GM12892 (cell line): Measurements from ENCODE around the gene WNT16.

Experiments used
- POLR2A ChIP-seq: IDR thresholded peaks from 2 replicates; pipeline ENCODE4 v1.6.1; 2011; ENCODE audit warnings: low read depth, low read length, control low read depth
- POLR2AphosphoS5 ChIP-seq: IDR thresholded peaks from 2 replicates; pipeline ENCODE4 v1.6.1; 2011; ENCODE audit warnings: low read depth, low read length, control low read depth
- TAF1 ChIP-seq: IDR thresholded peaks from 2 replicates; pipeline ENCODE4 v1.6.1; 2011; ENCODE audit warnings: low read depth, mild to moderate bottlenecking, control low read depth, low read length, borderline replicate concordance

DNA sequence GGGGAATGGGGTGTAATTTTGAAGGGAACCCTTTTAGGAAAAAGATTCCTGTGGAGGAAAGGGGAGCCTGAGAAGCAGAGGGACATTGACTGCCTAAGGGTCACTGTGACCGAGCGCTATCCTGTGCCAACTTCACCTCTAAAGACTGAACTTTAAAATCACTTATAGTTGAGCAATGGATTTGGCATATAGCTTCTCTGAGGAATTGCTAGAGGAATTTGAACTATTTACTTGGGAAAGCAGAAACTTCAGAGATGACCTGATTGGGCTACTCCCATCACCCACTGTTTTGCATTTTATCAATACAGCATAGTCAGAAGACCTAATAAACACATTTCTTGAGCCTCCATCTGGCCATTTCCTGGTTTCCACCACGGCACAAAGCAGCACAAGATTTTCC lies 23.7 kb upstream of the WNT16 start:
- TF ChIP-seq POLR2A (no peak), POLR2AphosphoS5 (no peak), TAF1 (no peak)
